ENCODE results near the gene C6orf132.

Gene C6orf132

DNA sequence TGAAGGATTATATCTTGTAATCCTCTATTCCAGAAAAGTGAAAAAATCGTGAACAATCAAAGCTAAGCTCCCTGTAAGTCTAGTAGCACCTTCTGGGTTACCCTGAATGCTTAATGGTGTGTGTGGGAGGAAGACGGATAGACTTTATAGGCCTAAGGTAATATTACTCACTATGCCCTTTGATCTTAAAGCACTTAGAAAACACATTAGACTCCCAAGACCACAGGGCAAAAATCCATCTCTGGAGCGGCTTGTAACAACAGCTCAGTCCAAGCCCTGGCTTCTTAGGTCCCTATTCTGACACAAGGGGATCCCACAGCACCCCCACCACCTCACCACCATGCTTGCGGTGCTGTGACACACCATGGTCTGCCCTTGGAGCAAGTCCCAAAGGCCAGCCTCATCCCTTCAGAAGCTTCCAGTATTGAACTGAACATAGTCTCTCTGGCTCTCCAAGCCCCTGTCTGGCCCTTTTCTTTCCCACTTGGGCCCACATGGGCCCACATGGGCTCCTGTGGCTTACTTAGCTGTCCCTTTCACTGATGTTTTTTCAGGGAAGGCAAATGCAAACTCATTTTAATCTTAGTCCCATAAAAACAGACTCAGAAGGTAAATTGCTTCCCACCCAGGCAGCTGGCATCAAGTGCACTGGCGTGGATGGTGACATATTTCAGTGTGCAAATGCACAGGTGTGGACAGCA is 28.3 kb downstream of the C6orf132 start:
- no peaks in the 10 kb centered on the region for H3K4me1 Mint-ChIP-seq
- H3K27me3 Mint-ChIP-seq: peaks cover 31% of the 10 kb centered on the region
- no peaks in the 10 kb centered on the region for H3K36me3 Mint-ChIP-seq
- no peak overlapping the region for H3K4me3 Mint-ChIP-seq
- CTCF ChIA-PET: interaction anchor here (2.7 kb wide), 1 partner anchor 10 kb away, joined by 19 read pairs; no protein-coding TSS in a partner anchor
- no peak overlapping the region for H3K27ac Mint-ChIP-seq
- H3K9me3 Mint-ChIP-seq: no peaks in the 10 kb centered on the region
- no peak for DNase-seq

GRCh38 chr6:42112351-42112750 is 30.1 kb downstream of the C6orf132 start:
- no peak for DNase-seq
- H3K27me3 Mint-ChIP-seq: peaks cover 40% of the 10 kb centered on the region
- no peaks in the 10 kb centered on the region for H3K4me1 Mint-ChIP-seq
- CTCF ChIA-PET: interaction anchor here (0.5 to 2.7 kb wide), 5 partner anchors 9 to 441 kb away, joined by 3 to 19 read pairs (median 3); no protein-coding TSS in a partner anchor
- no peaks in the 10 kb centered on the region for H3K9me3 Mint-ChIP-seq
- H3K36me3 Mint-ChIP-seq: no peaks in the 10 kb centered on the region
- H3K4me3 Mint-ChIP-seq: no peak overlapping the region
- H3K27ac Mint-ChIP-seq: no peak overlapping the region

GRCh38 chr6:42110683-42111082 is 31.7 kb downstream of the C6orf132 start:
- no peaks in the 10 kb centered on the region for H3K4me1 Mint-ChIP-seq
- peaks cover 43% of the 10 kb centered on the region for H3K27me3 Mint-ChIP-seq
- CTCF ChIA-PET: no interaction called here
- H3K4me3 Mint-ChIP-seq: no peak overlapping the region
- no peaks in the 10 kb centered on the region for H3K9me3 Mint-ChIP-seq
- no peak for DNase-seq
- H3K27ac Mint-ChIP-seq: no peak overlapping the region
- H3K36me3 Mint-ChIP-seq: no peaks in the 10 kb centered on the region

DNA sequence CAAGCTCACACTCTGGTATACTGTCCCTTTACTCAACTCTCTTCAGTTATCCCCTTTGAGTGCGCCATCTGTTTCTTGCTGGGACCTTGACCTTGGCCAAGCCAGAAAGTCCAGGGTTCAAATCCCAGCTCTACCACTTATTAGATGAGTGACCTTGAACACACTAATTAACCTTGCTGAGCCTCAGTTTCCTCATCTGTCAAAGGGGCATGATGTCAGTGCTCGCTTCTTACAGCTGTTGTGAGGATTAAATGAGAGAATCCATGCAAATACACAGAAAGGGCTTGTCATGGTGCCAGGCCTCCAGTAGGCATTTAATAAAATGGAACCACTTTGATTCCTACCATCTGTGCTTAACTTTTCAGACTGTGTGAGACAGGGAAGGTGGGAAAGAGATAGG is 34.3 kb downstream of the C6orf132 start:
- Mint-ChIP-seq H3K27me3 (peaks cover 54% of the 10 kb centered on the region), H3K4me1 (peaks cover 7% of the 10 kb centered on the region), H3K4me3 (no peak overlapping the region), H3K36me3 (no peaks in the 10 kb centered on the region), H3K9me3 (no peaks in the 10 kb centered on the region), H3K27ac (no peak overlapping the region)
- DNase-seq: no peak
- CTCF ChIA-PET: no interaction called here

DNA sequence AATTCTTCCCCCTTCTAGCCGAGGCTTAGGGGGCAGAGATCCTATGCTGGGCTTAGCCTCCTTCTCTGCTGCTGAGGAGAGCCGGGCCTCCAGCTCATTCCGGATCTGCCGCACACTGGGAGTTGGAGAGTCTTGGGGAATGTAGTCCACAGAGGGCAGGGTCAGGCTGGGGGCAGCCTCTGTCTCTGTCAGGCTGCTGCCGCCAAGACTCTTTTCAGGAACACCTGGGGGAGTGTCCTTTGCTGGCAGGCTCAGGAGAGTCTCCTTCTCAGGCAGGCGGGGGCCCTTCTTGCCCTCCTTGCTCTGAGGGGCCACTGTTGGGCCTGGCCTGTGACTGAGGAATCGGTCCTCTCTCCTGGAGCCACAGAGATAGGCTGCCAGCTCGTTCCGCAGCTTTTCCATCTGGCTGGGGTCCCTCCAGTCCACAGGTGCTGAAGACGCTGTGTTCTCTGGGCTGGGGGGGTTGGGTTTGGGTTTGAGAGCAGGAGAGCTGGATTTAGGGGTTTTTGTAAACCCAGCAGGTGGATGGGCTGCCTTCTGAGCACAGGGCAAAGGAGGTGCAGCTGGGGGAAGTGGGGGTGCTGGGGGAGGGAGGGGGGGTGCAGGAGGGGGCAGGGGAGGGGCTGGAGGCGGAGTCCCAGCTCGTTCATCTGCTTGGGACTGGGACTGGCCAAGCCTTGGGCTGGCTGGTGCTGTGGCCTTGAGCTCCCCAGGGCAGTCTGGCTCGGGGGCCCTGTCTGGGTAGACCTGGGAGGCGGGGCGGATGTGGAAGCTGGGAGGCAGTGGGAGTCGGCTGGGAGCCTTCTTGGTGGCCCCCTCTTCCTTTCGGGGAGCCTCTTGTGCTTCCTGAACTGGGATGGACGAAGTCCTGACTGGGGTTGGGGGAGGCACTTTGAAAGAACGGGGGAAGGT is 36.1 kb downstream of the C6orf132 start:
- no peaks in the 10 kb centered on the region for H3K36me3 Mint-ChIP-seq
- no peak overlapping the region for H3K4me3 Mint-ChIP-seq
- peaks cover 8% of the 10 kb centered on the region for H3K4me1 Mint-ChIP-seq
- peaks cover 64% of the 10 kb centered on the region for H3K27me3 Mint-ChIP-seq
- no peak overlapping the region for H3K27ac Mint-ChIP-seq
- H3K9me3 Mint-ChIP-seq: no peaks in the 10 kb centered on the region
- no peak for DNase-seq
- CTCF ChIA-PET: no interaction called here

GRCh38 chr6:42105709-42106108 is 36.7 kb downstream of the C6orf132 start:
- no peak overlapping the region for H3K4me3 Mint-ChIP-seq
- H3K27ac Mint-ChIP-seq: no peak overlapping the region
- no peaks in the 10 kb centered on the region for H3K9me3 Mint-ChIP-seq
- CTCF ChIA-PET: interaction anchor here (1.2 to 1.9 kb wide), 2 partner anchors 27 to 59 kb away, joined by 4 to 7 read pairs; no protein-coding TSS in a partner anchor
- no peaks in the 10 kb centered on the region for H3K36me3 Mint-ChIP-seq
- peaks cover 10% of the 10 kb centered on the region for H3K4me1 Mint-ChIP-seq
- no peak for DNase-seq
- H3K27me3 Mint-ChIP-seq: peaks cover 64% of the 10 kb centered on the region

DNA sequence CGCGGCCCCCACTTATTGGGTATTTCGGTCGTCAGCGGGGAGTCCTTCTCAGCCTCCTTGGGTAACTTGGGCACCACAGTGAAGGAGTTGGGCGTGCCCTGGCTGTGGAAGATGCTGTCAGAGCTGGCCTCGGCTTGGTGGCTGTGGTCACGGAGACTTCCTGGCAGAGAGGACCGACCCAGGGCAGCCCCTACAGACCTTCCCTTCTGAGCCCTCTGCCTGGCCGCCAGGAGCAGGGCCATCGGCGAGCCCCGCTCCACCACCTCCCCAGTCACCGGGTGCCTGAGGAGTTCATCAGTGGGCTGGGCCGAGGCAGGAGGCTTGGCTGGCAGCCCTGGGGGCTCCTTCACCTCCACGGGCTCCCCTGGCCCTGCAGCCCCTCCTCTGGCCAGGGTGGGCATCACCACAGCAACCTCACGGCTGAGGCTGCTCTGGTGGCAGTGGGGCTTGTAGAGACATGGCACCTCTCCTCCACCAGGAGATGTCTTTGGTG is 37.2 kb downstream of the C6orf132 start:
- Mint-ChIP-seq H3K36me3 (no peaks in the 10 kb centered on the region), H3K27ac (no peak overlapping the region), H3K4me1 (peaks cover 13% of the 10 kb centered on the region), H3K4me3 (peak overlapping the region; percentile 49), H3K27me3 (peaks cover 64% of the 10 kb centered on the region), H3K9me3 (no peaks in the 10 kb centered on the region)
- DNase-seq: no peak
- CTCF ChIA-PET: interaction anchor here (0.8 to 3.0 kb wide), 21 partner anchors 8 to 442 kb away, joined by 3 to 20 read pairs (median 6); no protein-coding TSS in a partner anchor

GRCh38 chr6:42104804-42105125 is 37.7 kb downstream of the C6orf132 start:
- CTCF ChIA-PET: interaction anchor here (0.8 to 3.0 kb wide), 35 partner anchors 8 to 502 kb away, joined by 3 to 20 read pairs (median 5); partner anchors contain the start of genes BYSL, MED20 and TAF8
- H3K27me3 Mint-ChIP-seq: peaks cover 59% of the 10 kb centered on the region
- H3K27ac Mint-ChIP-seq: no peak overlapping the region
- peaks cover 17% of the 10 kb centered on the region for H3K4me1 Mint-ChIP-seq
- H3K4me3 Mint-ChIP-seq: peak overlapping the region; percentile 49
- no peak for DNase-seq
- H3K9me3 Mint-ChIP-seq: no peaks in the 10 kb centered on the region
- no peaks in the 10 kb centered on the region for H3K36me3 Mint-ChIP-seq

GRCh38 chr6:42104095-42104803 is 38.2 kb downstream of the C6orf132 start:
- Mint-ChIP-seq H3K27me3 (peaks cover 54% of the 10 kb centered on the region), H3K36me3 (no peaks in the 10 kb centered on the region), H3K4me3 (peak overlapping the region; percentile 60), H3K4me1 (peaks cover 19% of the 10 kb centered on the region), H3K9me3 (no peaks in the 10 kb centered on the region), H3K27ac (peak overlapping the region; percentile 52)
- CTCF ChIA-PET: interaction anchor here (0.8 to 3.0 kb wide), 42 partner anchors 9 to 501 kb away, joined by 3 to 20 read pairs (median 4); partner anchors contain the start of genes BYSL, MED20 and TAF8
- peak; percentile 77 for DNase-seq

- Mint-ChIP-seq H3K4me1 (peaks cover 21% of the 10 kb centered on the region), H3K27me3 (peaks cover 57% of the 10 kb centered on the region), H3K4me3 (peak overlapping the region; percentile 60), H3K9me3 (no peaks in the 10 kb centered on the region), H3K27ac (no peak overlapping the region), H3K36me3 (no peaks in the 10 kb centered on the region)
- CTCF ChIA-PET: interaction anchor here (1.0 to 3.0 kb wide), 33 partner anchors 8 to 501 kb away, joined by 3 to 20 read pairs (median 5); partner anchors contain the start of gene TAF8
- DNase-seq: no peak
Measured at GRCh38 chr6:42103753-42104094, 38.7 kb downstream of the C6orf132 start.

DNA sequence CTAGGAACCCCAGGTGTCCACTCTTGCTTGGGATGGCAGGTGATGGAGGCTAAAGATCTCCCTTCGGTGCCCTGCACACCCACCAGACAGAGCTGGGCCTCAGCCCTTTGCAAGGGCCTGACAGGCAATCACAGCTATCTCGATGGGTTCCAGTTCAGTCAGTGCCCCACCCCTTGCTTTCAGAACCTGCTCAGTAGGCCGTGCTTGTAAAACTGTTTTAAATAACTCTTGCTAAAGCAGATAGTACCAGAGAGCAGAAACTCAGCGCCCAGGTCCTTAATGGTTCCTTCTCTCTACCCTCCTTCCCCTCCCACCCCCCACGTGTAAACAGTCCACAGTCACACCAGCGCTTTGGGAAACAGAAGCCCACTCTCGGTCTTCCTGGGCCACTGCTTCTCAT is 39.2 kb downstream of the C6orf132 start:
- Mint-ChIP-seq H3K9me3 (no peaks in the 10 kb centered on the region), H3K36me3 (no peaks in the 10 kb centered on the region), H3K4me3 (no peak overlapping the region), H3K27ac (no peak overlapping the region), H3K4me1 (peaks cover 21% of the 10 kb centered on the region), H3K27me3 (peaks cover 57% of the 10 kb centered on the region)
- no peak for DNase-seq
- CTCF ChIA-PET: interaction anchor here (1.0 to 3.0 kb wide), 16 partner anchors 8 to 258 kb away, joined by 3 to 20 read pairs (median 7); no protein-coding TSS in a partner anchor

DNA sequence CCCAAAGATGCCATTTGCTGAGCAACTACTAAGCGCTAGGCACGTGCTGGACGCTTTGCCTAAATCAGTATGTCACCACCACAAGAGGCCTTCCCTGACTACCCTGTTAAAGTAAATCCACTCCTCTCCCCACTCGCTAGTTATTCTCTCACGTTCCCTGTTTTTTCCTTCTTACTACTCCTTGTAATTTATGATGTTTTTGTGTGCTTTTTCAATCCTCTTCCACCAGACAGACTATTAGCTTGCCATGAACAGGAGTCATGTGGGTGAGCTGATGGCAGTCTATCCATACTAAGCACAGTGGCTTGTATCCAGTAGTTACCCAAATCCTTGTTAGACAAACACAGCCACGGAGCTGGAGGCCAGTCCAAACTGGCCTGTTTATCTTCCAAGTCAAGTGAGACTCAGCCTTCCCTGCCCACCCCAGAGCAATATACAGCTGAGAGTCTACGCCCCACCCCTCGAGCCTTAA is 41.2 kb downstream of the C6orf132 start:
- Mint-ChIP-seq H3K36me3 (no peaks in the 10 kb centered on the region), H3K9me3 (no peaks in the 10 kb centered on the region), H3K4me1 (peaks cover 21% of the 10 kb centered on the region), H3K4me3 (no peak overlapping the region), H3K27ac (no peak overlapping the region), H3K27me3 (peaks cover 42% of the 10 kb centered on the region)
- CTCF ChIA-PET: interaction anchor here (1.3 kb wide), 1 partner anchor 56 kb away, joined by 3 read pairs; no protein-coding TSS in a partner anchor
- no peak for DNase-seq

DNA sequence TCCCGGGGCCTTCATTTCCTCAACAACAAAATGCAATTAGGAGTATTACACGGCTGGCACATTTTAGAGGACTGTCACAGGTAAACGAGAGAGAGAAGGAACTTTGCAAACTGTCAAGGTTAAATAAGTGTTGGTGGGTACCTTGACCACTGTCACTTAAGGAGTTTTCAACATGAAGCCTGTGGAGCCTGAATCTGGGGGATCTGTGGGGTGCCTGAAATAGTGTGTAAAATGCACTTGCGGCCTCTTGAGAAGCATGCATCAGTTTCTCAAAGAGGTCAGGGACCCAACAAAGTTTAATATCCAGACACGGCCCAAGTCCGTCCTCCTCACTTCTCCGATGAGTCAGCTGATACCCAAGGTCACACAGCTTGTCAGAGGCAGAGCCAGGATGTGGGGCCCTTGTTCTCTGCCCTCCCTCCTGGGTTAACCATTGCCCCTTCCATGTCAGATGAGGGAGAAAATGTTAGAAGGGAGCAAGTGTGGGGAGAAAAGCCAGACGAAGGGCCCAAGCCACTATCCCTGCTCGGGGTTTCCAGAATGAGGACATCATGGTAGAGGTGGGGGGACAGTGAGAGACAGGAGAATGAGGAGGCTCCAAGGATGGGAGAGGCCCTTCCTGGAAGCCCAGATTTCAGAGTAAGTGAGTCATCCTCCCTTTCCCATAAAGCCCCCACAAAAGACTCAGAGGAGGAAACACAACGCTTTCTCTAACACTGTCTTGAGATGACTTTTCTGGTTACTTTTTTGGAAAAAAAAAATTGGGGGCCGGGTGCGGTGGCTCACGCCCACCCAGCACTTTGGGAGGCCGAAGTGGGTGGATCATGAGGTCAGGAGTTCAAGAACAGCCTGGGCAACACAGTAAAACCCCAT is 42.2 kb downstream of the C6orf132 start:
- Mint-ChIP-seq H3K27ac (no peak overlapping the region), H3K27me3 (peaks cover 32% of the 10 kb centered on the region), H3K4me3 (no peak overlapping the region), H3K9me3 (no peaks in the 10 kb centered on the region), H3K4me1 (peaks cover 21% of the 10 kb centered on the region), H3K36me3 (no peaks in the 10 kb centered on the region)
- DNase-seq: no peak
- CTCF ChIA-PET: interaction anchor here (1.3 kb wide), 1 partner anchor 55 kb away, joined by 3 read pairs; no protein-coding TSS in a partner anchor
